ENCODE measurements around the gene C2CD2.

GRCh38 chr21:41965461-41966013 is 11.7 kb upstream of the C2CD2 start:
- no peak for TF ChIP-seq CTCF (IDR thresholded peaks at IDR 0.05)
- TF ChIP-seq POLR2A (IDR thresholded peaks at IDR 0.05), result no peak

All from adrenal gland (tissue), 5 donors.